ENCODE data around the gene ARHGAP31. TPM values are rescaled to one million over a fixed set of nuclear protein-coding genes. Genes with fewer than 3 reads are reported as not detected.

ARHGAP31 gene
- total and polyA plus RNA-seq, 4 donors, result 0.99 to 4.6 (median 2.6) TPM

DNA sequence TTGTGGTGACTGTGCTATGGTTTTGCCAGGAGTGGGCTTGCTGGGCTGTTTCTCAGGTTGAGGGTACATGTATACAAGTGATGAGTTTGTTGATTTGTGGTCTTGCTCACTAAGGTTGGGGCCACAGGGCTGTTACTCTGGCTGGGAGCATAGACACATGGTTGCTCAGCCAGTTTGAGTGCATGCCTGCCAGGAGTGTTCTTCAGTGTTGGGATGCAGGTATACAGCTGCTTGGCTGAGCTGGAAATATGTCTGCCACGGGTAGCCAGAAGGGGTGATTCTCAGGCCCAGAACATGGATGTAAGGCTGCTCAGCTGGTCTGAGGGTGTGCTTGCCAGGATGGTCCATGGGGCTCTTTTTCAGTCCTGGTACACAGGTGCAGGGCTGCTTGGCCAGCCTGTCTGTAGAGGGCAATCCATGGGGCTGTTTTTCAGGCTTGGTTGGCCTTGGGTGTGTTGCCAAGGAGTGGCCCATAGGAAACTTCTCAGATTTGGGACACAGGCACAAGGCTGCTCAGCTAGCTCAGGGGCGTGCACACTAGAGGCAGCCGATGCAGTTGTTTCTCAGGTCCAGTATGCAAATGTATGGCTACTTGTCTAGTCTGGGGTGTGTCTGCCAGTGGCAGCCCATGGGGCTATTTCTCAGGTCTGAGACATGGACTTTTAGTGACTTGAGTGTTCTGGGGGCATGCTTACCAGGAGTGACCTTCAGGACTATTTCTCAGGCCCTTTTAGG is 5.3 kb upstream of the ARHGAP31 start:
- Histone ChIP-seq H3K4me3 (ENCODE audit: low read depth in 1 of 3, low read length in 3 of 3) (no peak overlapping the region), H3K9ac (ENCODE audit: low read depth in 1 of 2, low read length in 2 of 2) (no peak overlapping the region), H3K27ac (ENCODE audit: low read depth in 1 of 2, low read length in 2 of 2) (no peak overlapping the region), H3K27me3 (ENCODE audit: control insufficient read depth in 4 of 4, insufficient read depth in 4 of 4, low read length in 3 of 4) (peaks cover 0 to 3% (median 0%) of the 10 kb centered on the region in 4 donors), H3K9me3 (ENCODE audit: control insufficient read depth in 4 of 4, low read length in 3 of 4) (peaks cover 0 to 11% (median 2%) of the 10 kb centered on the region in 4 donors), H3K4me1 (ENCODE audit: control insufficient read depth in 4 of 4, insufficient read depth in 4 of 4, low read length in 3 of 4) (peaks cover 0 to 8% (median 6%) of the 10 kb centered on the region in 4 donors), H3K36me3 (ENCODE audit: control insufficient read depth in 4 of 4, insufficient read depth in 3 of 4, low read depth in 1 of 4, low read length in 3 of 4) (no peaks in the 10 kb centered on the region)
- DNase-seq (ENCODE audit: low spot score), result no peak
- TF ChIP-seq, protein P1, sequence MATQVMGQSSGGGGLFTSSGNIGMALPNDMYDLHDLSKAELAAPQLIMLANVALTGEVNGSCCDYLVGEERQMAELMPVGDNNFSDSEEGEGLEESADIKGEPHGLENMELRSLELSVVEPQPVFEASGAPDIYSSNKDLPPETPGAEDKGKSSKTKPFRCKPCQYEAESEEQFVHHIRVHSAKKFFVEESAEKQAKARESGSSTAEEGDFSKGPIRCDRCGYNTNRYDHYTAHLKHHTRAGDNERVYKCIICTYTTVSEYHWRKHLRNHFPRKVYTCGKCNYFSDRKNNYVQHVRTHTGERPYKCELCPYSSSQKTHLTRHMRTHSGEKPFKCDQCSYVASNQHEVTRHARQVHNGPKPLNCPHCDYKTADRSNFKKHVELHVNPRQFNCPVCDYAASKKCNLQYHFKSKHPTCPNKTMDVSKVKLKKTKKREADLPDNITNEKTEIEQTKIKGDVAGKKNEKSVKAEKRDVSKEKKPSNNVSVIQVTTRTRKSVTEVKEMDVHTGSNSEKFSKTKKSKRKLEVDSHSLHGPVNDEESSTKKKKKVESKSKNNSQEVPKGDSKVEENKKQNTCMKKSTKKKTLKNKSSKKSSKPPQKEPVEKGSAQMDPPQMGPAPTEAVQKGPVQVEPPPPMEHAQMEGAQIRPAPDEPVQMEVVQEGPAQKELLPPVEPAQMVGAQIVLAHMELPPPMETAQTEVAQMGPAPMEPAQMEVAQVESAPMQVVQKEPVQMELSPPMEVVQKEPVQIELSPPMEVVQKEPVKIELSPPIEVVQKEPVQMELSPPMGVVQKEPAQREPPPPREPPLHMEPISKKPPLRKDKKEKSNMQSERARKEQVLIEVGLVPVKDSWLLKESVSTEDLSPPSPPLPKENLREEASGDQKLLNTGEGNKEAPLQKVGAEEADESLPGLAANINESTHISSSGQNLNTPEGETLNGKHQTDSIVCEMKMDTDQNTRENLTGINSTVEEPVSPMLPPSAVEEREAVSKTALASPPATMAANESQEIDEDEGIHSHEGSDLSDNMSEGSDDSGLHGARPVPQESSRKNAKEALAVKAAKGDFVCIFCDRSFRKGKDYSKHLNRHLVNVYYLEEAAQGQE (IDR thresholded peaks at IDR 0.05), result no peak
- TF ChIP-seq FOXA1 (IDR thresholded peaks at IDR 0.05), result no peak
- no peak for TF ChIP-seq HNF4A (conservative IDR thresholded peaks at IDR 0.05)
- TF ChIP-seq GABPA (IDR thresholded peaks at IDR 0.05 in 1 of 2, conservative IDR thresholded peaks at IDR 0.05 in 1 of 2), result no peak
- no peak for TF ChIP-seq JUND (IDR thresholded peaks at IDR 0.05)
- TF ChIP-seq SP1 (IDR thresholded peaks at IDR 0.05), result no peak
- WGBS, result 90% methylated on average over 3 of the region's 3 CpGs

- H3K4me1 ChIP-seq (ENCODE audit: control insufficient read depth in 4 of 4, insufficient read depth in 4 of 4, low read length in 3 of 4), result peaks cover 0 to 10% (median 8%) of the 10 kb centered on the region in 4 donors
- H3K27ac ChIP-seq (ENCODE audit: low read depth in 1 of 2, low read length in 2 of 2), result no peak overlapping the region
- H3K9me3 ChIP-seq (ENCODE audit: control insufficient read depth in 4 of 4, low read length in 3 of 4), result peaks cover 0 to 11% (median 2%) of the 10 kb centered on the region in 4 donors
- no peak for DNase-seq (ENCODE audit: low spot score)
- no peak overlapping the region for H3K9ac ChIP-seq (ENCODE audit: low read depth in 1 of 2, low read length in 2 of 2)
- peaks cover 0 to 3% (median 0%) of the 10 kb centered on the region in 4 donors for H3K27me3 ChIP-seq (ENCODE audit: control insufficient read depth in 4 of 4, insufficient read depth in 4 of 4, low read length in 3 of 4)
- H3K4me3 ChIP-seq (ENCODE audit: low read depth in 1 of 3, low read length in 3 of 3), result no peak overlapping the region
- no peaks in the 10 kb centered on the region for H3K36me3 ChIP-seq (ENCODE audit: control insufficient read depth in 4 of 4, insufficient read depth in 3 of 4, low read depth in 1 of 4, low read length in 3 of 4)
- 97% methylated on average over 2 of the region's 2 CpGs for WGBS
- TF ChIP-seq, protein P1 (IDR thresholded peaks at IDR 0.05), result no peak
- no peak for TF ChIP-seq SP1 (IDR thresholded peaks at IDR 0.05)
Observed at GRCh38 chr3:119289404-119289770, 4.8 kb upstream of the ARHGAP31 start.

DNA sequence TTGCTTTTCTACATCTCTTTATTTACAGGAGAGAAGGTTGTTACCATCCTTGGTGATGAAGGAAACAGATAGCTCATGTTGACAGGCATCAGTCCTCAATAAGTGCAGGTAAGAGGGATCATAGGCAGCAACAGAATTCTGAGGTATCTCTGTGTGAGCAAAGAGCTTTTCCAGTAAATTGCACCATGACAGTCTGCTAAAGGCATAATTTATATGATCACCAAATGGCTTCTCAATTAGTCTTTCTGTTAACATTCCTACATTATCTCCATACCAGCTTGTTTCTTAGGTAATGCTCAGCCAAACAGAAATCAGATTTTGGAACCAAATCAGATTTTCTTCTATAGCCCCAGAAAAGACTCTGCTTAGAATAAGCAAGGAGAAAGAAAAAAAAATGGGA is 3.6 kb upstream of the ARHGAP31 start:
- Histone ChIP-seq H3K9ac (ENCODE audit: low read depth in 1 of 2, low read length in 2 of 2) (no peak overlapping the region), H3K9me3 (ENCODE audit: control insufficient read depth in 4 of 4, low read length in 3 of 4) (peaks cover 0 to 11% (median 2%) of the 10 kb centered on the region in 4 donors), H3K4me1 (ENCODE audit: control insufficient read depth in 4 of 4, insufficient read depth in 4 of 4, low read length in 3 of 4) (peaks cover 0 to 15% (median 9%) of the 10 kb centered on the region in 4 donors), H3K36me3 (ENCODE audit: control insufficient read depth in 4 of 4, insufficient read depth in 3 of 4, low read depth in 1 of 4, low read length in 3 of 4) (no peaks in the 10 kb centered on the region), H3K27me3 (ENCODE audit: control insufficient read depth in 4 of 4, insufficient read depth in 4 of 4, low read length in 3 of 4) (peaks cover 0 to 3% (median 0%) of the 10 kb centered on the region in 4 donors), H3K27ac (ENCODE audit: low read depth in 1 of 2, low read length in 2 of 2) (no peak overlapping the region), H3K4me3 (ENCODE audit: low read depth in 1 of 3, low read length in 3 of 3) (no peak overlapping the region)
- TF ChIP-seq, protein P2, sequence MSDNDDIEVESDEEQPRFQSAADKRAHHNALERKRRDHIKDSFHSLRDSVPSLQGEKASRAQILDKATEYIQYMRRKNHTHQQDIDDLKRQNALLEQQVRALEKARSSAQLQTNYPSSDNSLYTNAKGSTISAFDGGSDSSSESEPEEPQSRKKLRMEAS (IDR thresholded peaks at IDR 0.05), result no peak
- TF ChIP-seq, protein P3, sequence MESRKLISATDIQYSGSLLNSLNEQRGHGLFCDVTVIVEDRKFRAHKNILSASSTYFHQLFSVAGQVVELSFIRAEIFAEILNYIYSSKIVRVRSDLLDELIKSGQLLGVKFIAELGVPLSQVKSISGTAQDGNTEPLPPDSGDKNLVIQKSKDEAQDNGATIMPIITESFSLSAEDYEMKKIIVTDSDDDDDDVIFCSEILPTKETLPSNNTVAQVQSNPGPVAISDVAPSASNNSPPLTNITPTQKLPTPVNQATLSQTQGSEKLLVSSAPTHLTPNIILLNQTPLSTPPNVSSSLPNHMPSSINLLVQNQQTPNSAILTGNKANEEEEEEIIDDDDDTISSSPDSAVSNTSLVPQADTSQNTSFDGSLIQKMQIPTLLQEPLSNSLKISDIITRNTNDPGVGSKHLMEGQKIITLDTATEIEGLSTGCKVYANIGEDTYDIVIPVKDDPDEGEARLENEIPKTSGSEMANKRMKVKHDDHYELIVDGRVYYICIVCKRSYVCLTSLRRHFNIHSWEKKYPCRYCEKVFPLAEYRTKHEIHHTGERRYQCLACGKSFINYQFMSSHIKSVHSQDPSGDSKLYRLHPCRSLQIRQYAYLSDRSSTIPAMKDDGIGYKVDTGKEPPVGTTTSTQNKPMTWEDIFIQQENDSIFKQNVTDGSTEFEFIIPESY (IDR thresholded peaks at IDR 0.05), result no peak
- TF ChIP-seq JUND (IDR thresholded peaks at IDR 0.05) (no peak), FOXA2 (IDR thresholded peaks at IDR 0.05) (no peak), GABPA (IDR thresholded peaks at IDR 0.05 in 1 of 2, conservative IDR thresholded peaks at IDR 0.05 in 1 of 2) (no peak)
- no peak for DNase-seq (ENCODE audit: low spot score)
